Neural progenitor cell (in vitro differentiated cells): ENCODE results near the gene VWC2L. TPM values are rescaled to one million over a fixed set of nuclear protein-coding genes. Genes with fewer than 3 reads are reported as not detected.

Experiments
- DNase-seq: peaks from one replicate; pipeline ENCODE4 v3.0.0-alpha.2; 2016; ENCODE audit warnings: low spot score
- H2AFZ ChIP-seq: fragments of 200-600 bp; sonication (generic); replicated peaks from 2 replicates; pipeline ENCODE4 v1.6.1; 2016; ENCODE audit warnings: antibody characterized with exemption
- H3F3A ChIP-seq: fragments of 200-600 bp; sonication (generic); 2 replicates; pipeline ENCODE4 v1.6.1; 2016; ENCODE audit warnings: antibody characterized with exemption, low read depth
- H3K27ac ChIP-seq: fragments of 200-600 bp; sonication (generic); 2 replicates; pipeline ENCODE4 v1.5.1; 2016; ENCODE audit warnings: mild to moderate bottlenecking
- H3K27me3 ChIP-seq: fragments of 200-600 bp; sonication (generic); 2 replicates; pipeline ENCODE4 v1.6.1; 2016; ENCODE audit warnings: mild to moderate bottlenecking, moderate library complexity
- H3K36me3 ChIP-seq: fragments of 200-600 bp; sonication (generic); 2 replicates; pipeline ENCODE4 v1.5.1; 2016
- H3K4me1 ChIP-seq: fragments of 200-600 bp; sonication (generic); 2 replicates; pipeline ENCODE4 v1.6.1; 2016; ENCODE audit warnings: mixed run types
- H3K4me2 ChIP-seq: fragments of 200-600 bp; sonication (generic); 2 replicates; pipeline ENCODE4 v1.6.1; 2016
- H3K4me3 ChIP-seq: fragments of 200-600 bp; sonication (generic); 2 replicates; pipeline ENCODE4 v1.5.1; 2016
- H3K79me2 ChIP-seq: fragments of 200-600 bp; sonication (generic); 2 replicates; pipeline ENCODE4 v1.6.1; 2016; ENCODE audit warnings: low read depth
- H3K9ac ChIP-seq: fragments of 200-600 bp; sonication (generic); 2 replicates; pipeline ENCODE4 v1.6.1; 2016
- H3K9me3 ChIP-seq: fragments of 200-600 bp; sonication (generic); 2 replicates; pipeline ENCODE4 v1.5.1; 2016; ENCODE audit warnings: low read depth
- H4K20me1 ChIP-seq: fragments of 200-600 bp; sonication (generic); 2 replicates; pipeline ENCODE4 v1.6.1; 2016; ENCODE audit warnings: low read depth
- H3K27ac Mint-ChIP-seq: 3 replicates; pipeline ENCODE4 v1.8.0; 2021; ENCODE audit warnings: mixed read lengths
- H3K27me3 Mint-ChIP-seq: 2 replicates; pipeline ENCODE4 v1.8.0; 2022; ENCODE audit warnings: low read depth, mild to moderate bottlenecking, inconsistent platforms, moderate library complexity, mixed read lengths; ENCODE audit not compliant: insufficient read depth
- H3K36me3 Mint-ChIP-seq: 3 replicates; pipeline ENCODE4 v1.8.0; 2021; ENCODE audit warnings: mixed read lengths
- H3K4me1 Mint-ChIP-seq: 3 replicates; pipeline ENCODE4 v1.8.0; 2021; ENCODE audit warnings: mixed read lengths
- H3K4me3 Mint-ChIP-seq: 3 replicates; pipeline ENCODE4 v1.8.0; 2021; ENCODE audit warnings: mild to moderate bottlenecking, moderate library complexity, mixed read lengths
- H3K9me3 Mint-ChIP-seq: 3 replicates; pipeline ENCODE4 v1.8.0; 2020; ENCODE audit warnings: mixed read lengths
- EZH2 ChIP-seq: fragments of 200-600 bp; sonication (generic); IDR thresholded peaks from 2 replicates; pipeline ENCODE4 v1.6.1; 2017; ENCODE audit warnings: antibody characterized with exemption, mild to moderate bottlenecking, moderate library complexity
- EZH2phosphoT487 ChIP-seq: fragments of 200-600 bp; sonication (generic); IDR thresholded peaks from 2 replicates; pipeline ENCODE4 v1.6.1; 2017; ENCODE audit warnings: antibody characterized with exemption
- total RNA-seq: library from RNA; depleted of rRNA; stranded (reverse); fragments of >200 nt; gene quantifications from 2 replicates; pipeline ENCODE4 v1.2.3, GENCODE V29; 2015; ENCODE audit warnings: low replicate concordance
- TF ChIP-seq, protein P1 (sequence below): fragments of 200-600 bp; sonication (generic); IDR thresholded peaks from 2 replicates; pipeline ENCODE4 v1.5.1; 2017; ENCODE audit warnings: antibody characterized with exemption, mild to moderate bottlenecking

The VWC2L gene
- total RNA-seq, 1 donor from 2014 or later: not detected

DNA sequence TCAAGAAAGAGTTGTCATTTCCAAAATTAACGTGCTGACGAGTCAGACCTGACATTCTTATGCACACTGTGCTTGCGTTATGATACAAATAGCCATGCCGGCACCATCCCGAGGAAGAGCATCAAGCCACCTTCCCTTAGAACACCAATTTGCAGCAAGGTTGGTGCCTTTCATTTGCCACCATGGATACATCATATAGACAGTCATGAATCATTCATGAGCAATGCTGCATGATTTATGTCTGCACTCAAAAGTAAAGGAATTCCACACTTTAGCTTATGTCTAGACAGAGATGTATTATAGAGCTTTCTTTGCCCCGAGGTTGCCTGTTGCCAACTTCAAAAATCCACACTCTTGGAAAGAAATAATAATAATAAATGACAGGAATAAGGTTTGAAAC lies 166.9 kb downstream of the VWC2L start:
- H3K27ac Mint-ChIP-seq: peak overlapping the region; percentile 95
- peaks cover 32% of the 10 kb centered on the region for H3K4me1 ChIP-seq
- H3K36me3 ChIP-seq: no peaks in the 10 kb centered on the region
- H3K27me3 ChIP-seq: no peaks in the 10 kb centered on the region
- no peak for TF ChIP-seq EZH2
- TF ChIP-seq, protein P1, sequence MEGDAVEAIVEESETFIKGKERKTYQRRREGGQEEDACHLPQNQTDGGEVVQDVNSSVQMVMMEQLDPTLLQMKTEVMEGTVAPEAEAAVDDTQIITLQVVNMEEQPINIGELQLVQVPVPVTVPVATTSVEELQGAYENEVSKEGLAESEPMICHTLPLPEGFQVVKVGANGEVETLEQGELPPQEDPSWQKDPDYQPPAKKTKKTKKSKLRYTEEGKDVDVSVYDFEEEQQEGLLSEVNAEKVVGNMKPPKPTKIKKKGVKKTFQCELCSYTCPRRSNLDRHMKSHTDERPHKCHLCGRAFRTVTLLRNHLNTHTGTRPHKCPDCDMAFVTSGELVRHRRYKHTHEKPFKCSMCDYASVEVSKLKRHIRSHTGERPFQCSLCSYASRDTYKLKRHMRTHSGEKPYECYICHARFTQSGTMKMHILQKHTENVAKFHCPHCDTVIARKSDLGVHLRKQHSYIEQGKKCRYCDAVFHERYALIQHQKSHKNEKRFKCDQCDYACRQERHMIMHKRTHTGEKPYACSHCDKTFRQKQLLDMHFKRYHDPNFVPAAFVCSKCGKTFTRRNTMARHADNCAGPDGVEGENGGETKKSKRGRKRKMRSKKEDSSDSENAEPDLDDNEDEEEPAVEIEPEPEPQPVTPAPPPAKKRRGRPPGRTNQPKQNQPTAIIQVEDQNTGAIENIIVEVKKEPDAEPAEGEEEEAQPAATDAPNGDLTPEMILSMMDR: no peak
- no peak for TF ChIP-seq EZH2phosphoT487
- H3K4me3 ChIP-seq: no peak overlapping the region
- no peak overlapping the region for H3K4me2 ChIP-seq
- no peaks in the 10 kb centered on the region for H3K9me3 ChIP-seq
- no peaks in the 10 kb centered on the region for H4K20me1 ChIP-seq
- H3K27me3 Mint-ChIP-seq: no peaks in the 10 kb centered on the region
- H3K79me2 ChIP-seq: no peaks in the 10 kb centered on the region
- no peak overlapping the region for H3K4me3 Mint-ChIP-seq
- no peak overlapping the region for H2AFZ ChIP-seq
- DNase-seq: no peak
- H3K36me3 Mint-ChIP-seq: no peaks in the 10 kb centered on the region
- H3K27ac ChIP-seq: no peak overlapping the region
- H3K9ac ChIP-seq: no peak overlapping the region
- no peaks in the 10 kb centered on the region for H3K9me3 Mint-ChIP-seq
- peaks cover 62% of the 10 kb centered on the region for H3K4me1 Mint-ChIP-seq
- no peaks in the 10 kb centered on the region for H3F3A ChIP-seq

DNA sequence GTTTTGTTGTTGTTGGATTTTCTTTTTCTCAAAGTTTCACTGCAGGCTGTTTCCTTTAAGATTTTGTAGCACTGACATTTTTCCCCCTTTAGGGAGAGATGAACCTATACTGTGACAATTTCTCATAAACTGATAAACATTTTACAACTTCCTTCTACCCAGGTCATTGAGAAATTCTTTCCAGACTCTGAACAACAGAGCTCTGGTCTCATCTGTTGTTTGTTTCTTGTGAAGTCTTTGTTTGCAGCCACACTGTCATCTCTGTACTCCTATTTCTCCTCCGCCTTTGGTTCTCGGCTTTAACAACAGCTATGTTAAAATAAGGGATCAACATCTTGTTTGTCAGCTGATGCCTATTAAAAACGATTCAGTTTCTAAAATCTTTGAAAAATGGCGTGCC lies 167.6 kb downstream of the VWC2L start:
- Histone ChIP-seq H3K4me3 (no peak overlapping the region), H3K27me3 (no peaks in the 10 kb centered on the region), H3K79me2 (no peaks in the 10 kb centered on the region), H3K36me3 (no peaks in the 10 kb centered on the region), H3K27ac (no peak overlapping the region), H3K4me1 (peaks cover 32% of the 10 kb centered on the region), H3K9ac (no peak overlapping the region), H3F3A (no peaks in the 10 kb centered on the region), H3K4me2 (peak overlapping the region; percentile 28), H3K9me3 (no peaks in the 10 kb centered on the region), H2AFZ (peak overlapping the region; percentile 22), H4K20me1 (no peaks in the 10 kb centered on the region)
- peak; percentile 7 for DNase-seq
- H3K36me3 Mint-ChIP-seq: no peaks in the 10 kb centered on the region
- H3K27ac Mint-ChIP-seq: peak overlapping the region; percentile 95
- H3K4me1 Mint-ChIP-seq: peaks cover 62% of the 10 kb centered on the region
- TF ChIP-seq EZH2 (no peak), EZH2phosphoT487 (no peak)
- TF ChIP-seq, protein P1: no peak
- H3K4me3 Mint-ChIP-seq: no peak overlapping the region
- H3K9me3 Mint-ChIP-seq: peaks cover 2% of the 10 kb centered on the region
- H3K27me3 Mint-ChIP-seq: no peaks in the 10 kb centered on the region

DNA sequence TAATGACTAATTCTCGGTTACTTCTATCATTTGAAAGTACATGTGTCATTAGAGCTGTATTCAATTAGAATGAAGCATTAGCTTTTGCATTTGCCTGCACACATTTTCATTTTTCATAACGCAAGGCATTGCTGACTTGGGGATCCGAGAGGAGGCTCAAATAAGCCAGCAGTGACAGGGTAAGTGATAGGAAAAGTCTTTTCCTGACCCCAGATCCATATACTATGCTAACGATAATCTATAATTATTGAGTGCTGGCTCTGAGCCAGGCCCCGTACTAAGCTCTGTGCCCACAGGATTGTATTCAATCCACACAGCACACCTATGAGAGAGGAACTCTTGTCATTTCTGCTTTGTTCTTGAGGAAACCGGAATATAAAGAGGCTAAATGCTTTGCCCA lies 168.2 kb downstream of the VWC2L start:
- TF ChIP-seq EZH2phosphoT487 (no peak), EZH2 (no peak)
- TF ChIP-seq, protein P1: no peak
- DNase-seq: no peak
- Histone ChIP-seq H4K20me1 (no peaks in the 10 kb centered on the region), H3K27ac (no peak overlapping the region), H3K4me1 (peaks cover 32% of the 10 kb centered on the region), H3K79me2 (no peaks in the 10 kb centered on the region), H3K36me3 (no peaks in the 10 kb centered on the region), H2AFZ (no peak overlapping the region), H3K9ac (no peak overlapping the region), H3K27me3 (no peaks in the 10 kb centered on the region), H3K9me3 (no peaks in the 10 kb centered on the region), H3F3A (no peaks in the 10 kb centered on the region), H3K4me3 (no peak overlapping the region), H3K4me2 (peak overlapping the region; percentile 28)
- no peaks in the 10 kb centered on the region for H3K27me3 Mint-ChIP-seq
- peaks cover 2% of the 10 kb centered on the region for H3K9me3 Mint-ChIP-seq
- H3K27ac Mint-ChIP-seq: peak overlapping the region; percentile 89
- peaks cover 60% of the 10 kb centered on the region for H3K4me1 Mint-ChIP-seq
- no peak overlapping the region for H3K4me3 Mint-ChIP-seq
- H3K36me3 Mint-ChIP-seq: no peaks in the 10 kb centered on the region
